GM19099 (cell line): ENCODE data around the gene SUPV3L1.

ENCODE experiments used
- POLR2A ChIP-seq: IDR thresholded peaks from 3 replicates; pipeline ENCODE4 v1.6.1; 2011; ENCODE audit warnings: low read depth; ENCODE audit not compliant: insufficient read length; ENCODE audit errors: extremely low read depth

The SUPV3L1 gene

DNA sequence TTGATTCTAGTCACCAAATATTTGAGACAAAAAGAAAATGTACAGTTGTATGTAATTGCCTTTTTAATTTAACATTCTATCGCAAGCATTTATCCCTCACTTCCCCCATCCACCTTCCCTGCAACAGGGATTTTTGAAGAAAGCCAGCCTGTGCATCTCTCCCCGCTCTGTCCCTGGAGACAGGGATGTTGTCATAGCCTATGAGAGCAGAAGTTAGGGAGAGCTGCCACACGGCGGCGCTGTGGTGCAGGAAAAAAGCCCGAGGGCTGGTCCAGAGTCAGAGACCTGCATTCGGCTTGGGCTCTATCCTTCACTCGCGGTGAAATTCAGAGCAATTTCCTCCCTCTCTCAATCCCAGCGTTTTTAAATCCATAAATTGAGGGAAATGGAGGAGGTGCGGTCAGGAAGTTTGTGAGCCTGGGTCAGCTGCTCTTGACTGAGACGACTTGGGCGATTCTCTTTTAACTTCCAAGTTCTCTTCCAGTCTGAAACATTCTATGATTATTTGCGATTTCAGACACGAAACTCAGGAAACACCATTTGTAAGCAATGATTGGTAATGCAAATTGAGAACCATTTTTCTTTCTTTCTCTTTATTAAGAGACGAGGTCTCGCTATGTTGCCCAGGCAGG, 57.6 kb downstream of the SUPV3L1 start:
- TF ChIP-seq POLR2A, result no peak

DNA sequence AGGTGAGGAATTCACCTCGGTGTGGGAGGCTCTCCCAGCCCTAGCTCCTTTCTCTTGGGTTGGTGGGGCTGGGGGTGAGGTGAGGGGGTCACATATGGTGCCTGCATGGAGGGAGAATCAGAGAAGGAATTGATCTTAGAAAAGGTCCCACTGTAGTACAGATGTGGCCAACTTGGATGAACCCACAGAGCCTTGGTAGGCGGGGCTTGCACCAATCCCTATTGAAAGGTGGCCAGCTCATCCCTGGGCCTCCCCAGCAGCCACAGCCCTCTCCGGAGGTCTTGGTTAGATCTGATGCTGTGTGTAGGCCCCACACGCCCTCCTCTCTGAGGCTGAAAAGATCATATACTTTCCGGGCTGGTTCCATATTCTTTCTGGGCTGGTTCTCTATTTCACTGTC, 59.1 kb downstream of the SUPV3L1 start:
- no peak for TF ChIP-seq POLR2A

GRCh38 chr10:69239816-69240434, 59.9 kb downstream of the SUPV3L1 start:
- TF ChIP-seq POLR2A, result no peak

DNA sequence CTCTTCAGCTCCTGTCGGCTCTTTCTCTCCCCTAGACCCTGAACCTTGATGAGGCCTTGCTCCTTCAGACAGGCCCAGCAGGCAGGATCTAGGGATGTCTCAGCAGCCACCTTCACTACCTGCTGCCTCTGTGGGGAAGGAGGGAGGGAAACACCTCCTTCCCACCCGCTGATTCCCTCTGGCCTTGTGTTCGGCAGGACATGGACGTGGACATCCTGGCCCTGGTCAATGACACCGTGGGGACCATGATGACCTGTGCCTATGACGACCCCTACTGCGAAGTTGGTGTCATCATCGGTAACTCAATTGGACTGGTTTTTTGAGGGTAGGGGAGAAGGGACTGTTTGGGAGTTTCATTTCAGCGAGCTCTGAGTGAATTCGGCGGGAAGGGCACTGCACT, 60.4 kb downstream of the SUPV3L1 start:
- no peak for TF ChIP-seq POLR2A

DNA sequence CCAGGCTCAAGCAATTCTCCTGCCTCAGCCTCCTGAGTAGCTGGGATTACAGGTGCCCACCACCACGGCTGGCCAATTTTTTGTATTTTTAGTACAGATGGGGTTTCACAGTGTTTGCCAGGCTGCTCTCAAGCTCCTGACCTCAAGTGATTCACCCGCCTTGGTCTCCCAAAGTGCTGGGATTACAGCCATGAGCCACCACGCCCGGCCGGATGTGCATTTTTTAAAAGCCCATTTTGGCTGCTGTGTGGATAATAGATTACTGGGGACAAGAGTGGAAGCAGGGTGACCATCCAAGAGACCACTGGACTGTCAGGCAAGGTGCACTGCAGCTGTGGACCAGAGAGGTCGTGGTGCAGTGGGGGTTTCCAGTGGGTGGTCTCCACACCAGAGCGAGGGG, 61.5 kb downstream of the SUPV3L1 start:
- no peak for TF ChIP-seq POLR2A

DNA sequence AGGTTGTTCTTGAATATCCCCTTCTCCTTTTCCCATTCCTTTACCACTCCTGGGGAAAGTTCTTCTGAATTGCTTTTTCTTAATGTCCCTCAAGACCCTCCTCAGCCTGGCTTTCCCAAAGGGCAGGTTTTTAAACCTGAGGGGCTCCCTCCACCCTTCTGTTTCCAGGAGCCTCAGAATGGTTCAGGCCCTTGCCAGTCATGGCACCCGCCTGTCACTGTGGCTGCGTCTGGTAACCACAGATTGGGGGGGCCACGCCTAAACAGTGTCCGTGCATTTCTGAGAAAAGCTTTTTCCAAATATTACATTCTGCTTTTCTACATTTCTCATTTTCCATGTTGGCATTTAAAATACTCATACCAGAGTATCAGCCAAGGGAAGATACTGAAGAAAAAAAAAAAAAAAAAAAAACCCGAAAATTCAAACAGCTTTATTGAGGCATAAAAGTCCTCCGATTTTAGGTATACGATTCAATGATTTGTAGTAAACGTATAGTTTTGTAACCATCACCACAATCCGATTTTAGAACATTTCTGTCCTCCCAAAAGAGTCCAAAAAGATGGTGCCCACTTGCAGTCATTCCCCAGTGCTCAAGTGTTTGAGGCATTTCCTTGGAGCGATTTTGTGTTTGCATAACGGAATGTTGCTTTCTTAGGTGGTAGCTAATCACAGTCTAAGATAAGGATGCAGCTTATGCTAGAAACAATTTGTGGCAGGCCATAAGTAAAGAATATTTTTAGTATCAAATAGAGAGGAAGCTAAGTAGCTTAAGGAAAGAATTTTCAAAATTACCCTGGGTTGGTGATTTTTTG, 62.2 kb downstream of the SUPV3L1 start:
- no peak for TF ChIP-seq POLR2A

DNA sequence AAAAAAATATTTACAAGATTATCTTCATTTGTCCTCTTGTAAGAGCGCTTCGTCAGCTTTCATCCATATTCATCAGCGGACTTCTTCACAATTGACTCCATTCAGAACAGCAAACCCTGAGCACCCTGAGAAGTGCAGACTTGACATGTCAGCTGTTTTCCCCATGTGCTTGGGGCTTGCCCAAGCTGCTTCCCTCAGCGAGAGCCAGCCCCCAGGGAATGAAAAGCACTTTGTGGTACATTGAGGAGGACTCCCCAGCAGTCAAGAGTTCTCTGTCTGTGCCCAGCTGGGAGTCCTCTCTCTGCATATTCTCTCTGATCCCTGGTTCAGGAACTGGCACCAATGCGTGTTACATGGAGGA, 62.8 kb downstream of the SUPV3L1 start:
- TF ChIP-seq POLR2A, result no peak

GRCh38 chr10:69243817-69244216, 63.8 kb downstream of the SUPV3L1 start:
- TF ChIP-seq POLR2A, result no peak

GRCh38 chr10:69246036-69246435, 66.0 kb downstream of the SUPV3L1 start:
- TF ChIP-seq POLR2A, result no peak

GRCh38 chr10:69246581-69247312, 66.7 kb downstream of the SUPV3L1 start:
- TF ChIP-seq POLR2A, result no peak

- no peak for TF ChIP-seq POLR2A
These were observed 67.3 kb downstream of the SUPV3L1 start for GRCh38 chr10:69247313-69247710.

DNA sequence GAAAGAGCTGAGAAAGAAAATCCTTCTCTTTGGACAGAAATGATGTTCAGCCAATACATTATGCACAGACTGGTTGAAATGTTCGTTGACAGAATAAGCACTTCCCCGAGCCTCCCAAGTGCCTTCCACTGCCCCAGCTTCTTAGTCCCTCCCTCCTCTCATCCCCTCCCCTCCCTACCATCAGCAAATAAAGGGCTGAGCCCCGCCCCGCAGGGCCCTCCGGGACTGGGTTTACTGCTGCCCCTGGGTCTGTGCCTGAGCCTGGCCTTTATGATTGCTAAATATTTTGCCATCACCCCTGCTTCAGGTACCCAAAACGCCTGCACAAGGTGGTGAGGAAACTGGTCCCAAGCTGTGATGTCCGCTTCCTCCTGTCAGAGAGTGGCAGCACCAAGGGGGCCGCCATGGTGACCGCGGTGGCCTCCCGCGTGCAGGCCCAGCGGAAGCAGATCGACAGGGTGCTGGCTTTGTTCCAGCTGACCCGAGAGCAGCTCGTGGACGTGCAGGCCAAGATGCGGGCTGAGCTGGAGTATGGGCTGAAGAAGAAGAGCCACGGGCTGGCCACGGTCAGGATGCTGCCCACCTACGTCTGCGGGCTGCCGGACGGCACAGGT, 68.2 kb downstream of the SUPV3L1 start:
- TF ChIP-seq POLR2A, result no peak

DNA sequence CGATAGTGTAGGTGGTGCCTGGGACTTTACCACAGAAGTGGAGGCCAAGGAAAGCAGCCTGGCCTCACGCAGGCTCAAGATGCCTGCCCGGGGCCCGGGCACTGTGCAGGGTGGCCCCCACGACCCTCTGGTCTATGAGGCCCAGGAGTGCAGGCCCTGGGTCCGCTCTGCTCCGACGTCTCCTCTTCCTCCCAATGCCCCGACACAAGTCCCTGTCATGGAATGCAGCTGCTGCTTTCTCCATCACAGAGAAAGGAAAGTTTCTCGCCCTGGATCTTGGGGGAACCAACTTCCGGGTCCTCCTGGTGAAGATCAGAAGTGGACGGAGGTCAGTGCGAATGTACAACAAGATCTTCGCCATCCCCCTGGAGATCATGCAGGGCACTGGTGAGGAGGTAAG, 70.0 kb downstream of the SUPV3L1 start:
- TF ChIP-seq POLR2A, result no peak

- no peak for TF ChIP-seq POLR2A
These were observed 73.1 kb downstream of the SUPV3L1 start for GRCh38 chr10:69253171-69253570.

GRCh38 chr10:69254877-69255276, 74.8 kb downstream of the SUPV3L1 start:
- no peak for TF ChIP-seq POLR2A
